Suppressor macrophage treated with lipopolysaccharide for 4 hours (primary cell): ENCODE results near the gene FLNC.
A peak's percentile ranks its signal among the peaks of the same experiment; 100 is the strongest.

Experiments used
- DNase-seq: peaks from one replicate; pipeline ENCODE4 v3.0.0-alpha.2; 2020

FLNC gene

DNA sequence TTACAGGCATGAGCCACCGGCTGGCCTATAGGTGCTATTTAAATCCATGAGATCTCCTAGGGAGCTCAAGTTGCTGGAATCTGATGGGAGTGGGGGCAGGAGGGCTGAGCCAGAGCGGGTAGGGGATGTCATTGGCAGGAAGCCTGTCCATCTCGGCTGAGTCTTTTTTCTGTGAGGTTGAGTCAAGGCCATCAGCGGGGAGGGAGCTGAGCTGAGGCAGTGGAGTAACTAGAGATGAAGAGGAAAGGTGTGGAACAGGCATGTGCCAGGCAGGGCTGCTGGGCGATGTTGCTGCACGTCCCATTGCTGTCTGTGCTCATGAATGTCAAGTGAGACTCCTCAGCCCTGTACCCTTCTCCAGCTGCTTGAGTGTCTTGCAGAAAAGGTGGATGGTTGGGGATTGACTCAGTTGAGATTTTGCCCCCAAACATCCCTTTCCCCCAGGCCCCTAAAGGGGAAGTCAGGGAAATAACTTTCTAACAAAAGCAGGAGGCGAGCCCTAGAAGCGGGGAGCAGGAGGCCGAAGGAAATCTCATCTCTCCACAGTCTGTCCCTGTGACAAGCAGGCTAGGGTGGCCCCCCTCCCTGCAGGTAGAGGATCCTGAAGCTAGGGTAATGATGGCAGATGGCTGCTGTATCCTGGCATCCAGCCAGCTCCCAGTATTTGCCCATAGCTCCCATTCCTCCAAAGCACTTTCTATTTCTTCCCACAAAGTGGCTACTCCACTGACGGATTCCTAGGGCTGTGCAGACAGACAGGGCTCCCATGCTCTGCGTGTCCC is 37.8 kb downstream of the FLNC start:
- DNase-seq: no peak

- DNase-seq: no peak
These were observed 38.5 kb downstream of the FLNC start for GRCh38 chr7:128868624-128869137.

- peak; percentile 37 for DNase-seq
These were observed 39.1 kb downstream of the FLNC start for GRCh38 chr7:128869138-128869943.

GRCh38 chr7:128869944-128870285 is 39.7 kb downstream of the FLNC start:
- no peak for DNase-seq

DNA sequence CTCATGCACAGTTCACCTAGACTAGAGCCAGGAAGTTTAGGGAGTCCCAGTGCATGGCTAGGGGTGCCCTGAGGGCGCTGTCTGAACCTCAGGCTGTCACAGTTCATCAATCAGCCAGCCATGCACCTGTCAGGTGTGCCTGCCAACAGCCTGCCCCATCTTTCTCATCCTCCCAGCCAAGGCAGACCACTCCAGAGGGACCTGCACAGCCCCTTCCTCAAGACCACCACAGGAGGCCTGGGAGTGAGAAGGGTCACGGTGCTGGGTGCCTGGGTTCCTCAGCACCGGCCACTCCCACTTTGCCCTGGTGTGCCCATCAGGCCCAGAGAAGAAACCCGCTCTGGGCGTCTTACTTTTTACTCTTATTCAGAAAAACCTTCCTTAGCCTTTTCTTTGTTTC is 40.8 kb downstream of the FLNC start:
- no peak for DNase-seq

- DNase-seq: no peak
These were observed 42.2 kb downstream of the FLNC start for GRCh38 chr7:128872394-128872824.

- no peak for DNase-seq
These were observed 43.0 kb downstream of the FLNC start for GRCh38 chr7:128873234-128873633.

- DNase-seq: no peak
These were observed 44.2 kb downstream of the FLNC start for GRCh38 chr7:128874140-128875031.

- no peak for DNase-seq
These were observed 45.3 kb downstream of the FLNC start for GRCh38 chr7:128875523-128875948.

GRCh38 chr7:128876127-128876526 is 45.9 kb downstream of the FLNC start:
- no peak for DNase-seq

DNA sequence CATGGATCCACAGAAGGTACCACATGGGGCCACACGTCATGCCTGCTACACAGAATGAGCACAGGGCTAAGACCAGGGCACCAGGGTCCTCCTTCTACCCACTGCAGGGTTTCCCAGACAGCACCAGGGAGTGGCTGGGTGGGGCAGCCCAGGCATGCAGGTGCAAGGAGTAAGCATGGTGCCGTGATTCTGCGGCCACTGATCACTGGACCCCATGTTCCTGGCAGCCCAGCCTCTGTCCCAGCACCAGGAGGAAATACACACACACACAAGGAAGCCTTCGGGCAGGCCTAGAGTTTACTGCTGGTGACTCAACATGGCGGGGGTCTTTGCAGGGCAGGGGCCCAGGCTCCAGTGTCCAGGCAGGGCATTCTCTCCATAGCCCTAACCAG is 46.4 kb downstream of the FLNC start:
- no peak for DNase-seq

DNA sequence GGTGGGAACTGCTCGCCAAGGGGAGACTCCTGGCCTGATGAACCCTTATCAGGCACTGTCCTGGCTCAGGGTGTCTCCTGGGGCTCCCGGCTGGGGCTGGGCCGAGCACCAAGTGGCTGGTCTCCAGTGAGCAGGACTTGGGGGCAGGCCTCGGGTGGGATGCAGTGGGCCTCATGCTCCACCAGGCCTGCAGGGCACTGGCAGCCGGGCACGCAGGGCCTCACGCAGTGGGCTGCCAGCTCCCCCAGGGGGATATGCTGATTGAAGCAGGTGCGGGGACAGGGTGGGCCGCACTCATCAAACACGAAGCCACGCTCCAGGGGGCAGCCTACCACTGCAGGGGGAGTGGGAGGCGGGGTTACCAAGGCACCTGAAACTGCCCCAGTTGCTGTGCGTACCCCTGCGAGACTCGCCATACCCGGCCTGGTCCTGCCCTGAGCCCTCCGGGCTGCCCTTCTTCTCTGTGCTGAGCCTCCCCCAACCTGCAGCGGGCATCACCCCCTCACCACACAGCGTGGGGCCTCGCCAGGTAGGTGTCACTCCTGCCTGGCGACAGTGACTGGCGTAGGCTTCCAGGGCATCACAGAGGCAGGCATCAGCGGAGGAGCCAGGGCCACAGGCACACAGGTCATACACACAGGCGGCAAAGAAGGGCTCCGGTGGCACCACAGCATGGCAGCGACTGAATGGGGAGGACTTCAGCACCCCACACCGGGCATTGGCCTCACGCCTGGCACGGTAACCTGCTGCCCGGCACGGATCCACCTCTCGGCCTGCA is 47.0 kb downstream of the FLNC start:
- no peak for DNase-seq

DNA sequence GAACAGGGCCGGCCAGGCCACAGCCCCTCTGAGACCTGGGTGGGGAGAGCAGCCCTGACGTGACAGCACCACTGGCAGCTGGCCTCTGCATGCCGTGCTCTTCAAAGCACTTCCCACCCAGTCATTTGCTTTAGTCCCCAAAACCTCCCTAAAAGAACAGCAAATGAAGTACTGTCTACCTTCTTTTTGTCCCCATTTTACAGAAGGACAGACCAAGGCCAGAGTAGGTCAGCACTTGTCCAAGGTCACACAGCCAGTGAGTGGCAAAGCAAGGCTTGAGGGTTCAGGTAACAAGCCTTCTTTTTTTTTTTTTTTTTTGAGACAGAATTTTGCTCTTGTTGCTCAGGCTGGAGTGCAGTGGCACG is 47.5 kb downstream of the FLNC start:
- DNase-seq: no peak

GRCh38 chr7:128878226-128879105 is 48.3 kb downstream of the FLNC start:
- DNase-seq: no peak

DNA sequence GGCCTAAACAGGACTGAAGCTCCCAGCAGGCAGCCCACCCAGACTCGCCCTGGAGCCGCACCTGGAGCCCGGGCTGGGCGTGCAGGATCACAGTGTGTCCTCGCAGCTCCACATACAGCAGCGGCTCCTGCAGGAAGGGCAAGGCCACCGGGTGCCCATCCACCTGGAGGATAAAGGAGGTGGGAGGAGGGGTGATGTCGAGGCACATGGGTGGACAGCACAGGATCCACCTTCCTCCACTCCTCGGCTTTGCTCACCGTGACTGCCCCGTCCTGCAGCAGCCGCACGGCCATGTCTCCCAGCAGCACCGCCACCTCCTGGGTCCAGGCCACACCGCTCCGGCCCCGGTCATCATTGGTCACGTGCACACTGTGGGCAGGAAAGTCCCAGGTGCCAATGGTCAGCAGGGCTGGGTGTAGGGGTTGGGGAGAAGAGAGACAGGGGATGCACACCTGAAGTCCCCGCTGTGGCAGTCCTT is 49.3 kb downstream of the FLNC start:
- DNase-seq: no peak

DNA sequence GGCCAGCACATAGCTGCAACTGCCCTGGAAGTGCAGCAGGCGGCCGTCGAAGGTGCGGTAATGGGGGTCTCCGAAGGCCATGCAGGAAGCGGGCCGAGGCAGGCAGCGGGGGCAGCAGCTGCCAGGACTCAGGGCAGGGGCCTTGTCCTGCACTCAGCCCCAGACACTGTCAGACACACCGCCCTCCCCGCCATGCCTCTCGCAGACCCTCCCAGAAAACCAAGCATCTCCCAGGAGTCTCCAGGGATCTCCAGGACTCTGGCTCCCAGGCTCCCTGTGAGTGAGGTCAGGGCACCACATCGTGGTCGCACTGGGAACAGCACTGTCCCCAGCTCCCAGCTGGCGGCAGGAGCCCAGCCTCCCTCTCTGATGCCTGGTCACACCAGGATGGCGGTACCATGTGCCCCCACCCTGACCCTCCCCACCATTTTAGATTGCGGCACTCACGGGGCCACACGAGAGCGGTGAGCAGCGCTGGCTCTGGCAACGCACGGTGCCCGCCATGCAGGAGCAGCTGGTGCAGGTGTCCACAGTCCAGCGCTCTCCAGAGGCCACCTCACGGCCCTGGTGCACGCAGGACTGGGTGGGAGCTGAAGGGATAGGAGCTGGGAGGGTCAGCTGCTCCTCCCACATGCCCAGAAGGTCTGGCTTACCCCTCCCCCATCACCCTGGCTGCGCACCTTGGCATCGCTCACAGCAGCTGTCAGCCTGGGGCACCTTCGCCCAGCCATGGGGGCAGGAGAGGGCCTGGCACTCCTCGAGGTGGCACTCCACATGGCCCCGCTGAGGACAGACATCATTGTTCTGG is 49.9 kb downstream of the FLNC start:
- peak; percentile 56 for DNase-seq

GRCh38 chr7:128880791-128881457 is 50.7 kb downstream of the FLNC start:
- DNase-seq: no peak

DNA sequence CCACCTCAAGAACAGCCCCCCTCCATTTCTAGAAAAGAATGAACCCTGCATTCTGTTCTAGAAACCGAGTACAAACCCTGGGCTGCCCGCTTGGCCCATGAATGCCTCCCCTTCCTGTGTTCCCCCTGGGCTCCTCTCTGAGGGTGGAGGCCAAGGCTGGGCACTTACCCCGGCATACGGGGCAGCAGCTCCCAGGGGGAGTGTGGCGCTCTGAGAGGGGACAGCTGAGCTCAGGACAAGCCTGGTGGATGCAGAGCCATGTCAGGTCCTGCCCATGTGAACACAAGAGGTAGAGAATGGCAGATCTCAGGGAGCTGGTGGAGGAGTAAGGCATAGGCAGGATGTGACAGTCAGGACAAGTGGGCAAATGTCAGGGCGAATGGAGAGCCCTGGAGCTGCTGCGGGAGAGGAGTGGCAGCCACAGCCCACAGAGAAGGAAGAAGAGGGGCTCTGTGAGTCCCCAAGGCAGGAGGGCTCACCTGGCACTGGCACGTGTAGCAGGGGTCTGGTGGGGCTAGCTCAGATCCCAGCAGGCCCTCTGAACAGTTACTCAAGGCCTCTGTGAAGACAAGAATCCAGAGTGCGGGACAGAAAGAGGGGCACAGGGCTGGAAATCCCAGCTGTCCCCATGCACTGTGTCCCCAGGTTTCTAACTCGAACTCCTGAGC is 51.4 kb downstream of the FLNC start:
- DNase-seq: no peak

GRCh38 chr7:128882134-128882533 is 51.9 kb downstream of the FLNC start:
- no peak for DNase-seq
